WTC11 (cell line): ENCODE results near the gene TOMM5.

Experiments used
- CBFB ChIP-seq: sonication (generic); formaldehyde crosslinking; IDR thresholded peaks from 2 replicates; pipeline ENCODE4 v1.8.1; 2022; ENCODE audit warnings: mild to moderate bottlenecking, low read depth, missing genetic modification reagents
- ESRRA ChIP-seq: sonication (generic); formaldehyde crosslinking; IDR thresholded peaks from 2 replicates; pipeline ENCODE4 v1.8.1; 2022; ENCODE audit warnings: mild to moderate bottlenecking, missing genetic modification reagents, borderline replicate concordance
- TP53 ChIP-seq: sonication (generic); formaldehyde crosslinking; IDR thresholded peaks from 2 replicates; pipeline ENCODE4 v1.8.1; 2023; ENCODE audit warnings: mild to moderate bottlenecking, missing genetic modification reagents
- ZNF232 ChIP-seq: sonication (generic); formaldehyde crosslinking; IDR thresholded peaks from 2 replicates; pipeline ENCODE4 v1.8.0; 2022; ENCODE audit warnings: mild to moderate bottlenecking, missing genetic modification reagents
- ZNF423 ChIP-seq: fragments of 250-450 bp; sonication (Bioruptor Pico); IDR thresholded peaks from 2 replicates; pipeline ENCODE4 v2.1.2; 2022; ENCODE audit warnings: mild to moderate bottlenecking, moderate library complexity
- TF ChIP-seq, protein P1 (sequence below): sonication (generic); formaldehyde crosslinking; IDR thresholded peaks from 2 replicates; pipeline ENCODE4 v1.8.1; 2023; ENCODE audit warnings: mild to moderate bottlenecking, missing genetic modification reagents, moderate library complexity

GRCh38 chr9:37611961-37612360 is 19.6 kb upstream of the TOMM5 start:
- TF ChIP-seq TP53 (CRISPR knock-in tag) (no peak), ZNF232 (CRISPR knock-in tag) (no peak), ESRRA (no peak), CBFB (CRISPR knock-in tag) (no peak), ZNF423 (no peak)
- TF ChIP-seq, protein P1, sequence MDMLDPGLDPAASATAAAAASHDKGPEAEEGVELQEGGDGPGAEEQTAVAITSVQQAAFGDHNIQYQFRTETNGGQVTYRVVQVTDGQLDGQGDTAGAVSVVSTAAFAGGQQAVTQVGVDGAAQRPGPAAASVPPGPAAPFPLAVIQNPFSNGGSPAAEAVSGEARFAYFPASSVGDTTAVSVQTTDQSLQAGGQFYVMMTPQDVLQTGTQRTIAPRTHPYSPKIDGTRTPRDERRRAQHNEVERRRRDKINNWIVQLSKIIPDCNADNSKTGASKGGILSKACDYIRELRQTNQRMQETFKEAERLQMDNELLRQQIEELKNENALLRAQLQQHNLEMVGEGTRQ (CRISPR knock-in tag), result no peak
